ENCODE results near the gene CHRDL2.
A peak's percentile ranks its signal among the peaks of the same experiment; 100 is the strongest.
"Not testable (repeated sequence)": the region's sequence is repeated elsewhere in the genome, so short reads cannot be mapped to it uniquely, and the experiment has no call there.

CHRDL2 gene

GRCh38 chr11:74754507-74755252, 23.5 kb upstream of the CHRDL2 start:
- ATAC-seq, result peak; percentile 89
- TF ChIP-seq, protein P1, sequence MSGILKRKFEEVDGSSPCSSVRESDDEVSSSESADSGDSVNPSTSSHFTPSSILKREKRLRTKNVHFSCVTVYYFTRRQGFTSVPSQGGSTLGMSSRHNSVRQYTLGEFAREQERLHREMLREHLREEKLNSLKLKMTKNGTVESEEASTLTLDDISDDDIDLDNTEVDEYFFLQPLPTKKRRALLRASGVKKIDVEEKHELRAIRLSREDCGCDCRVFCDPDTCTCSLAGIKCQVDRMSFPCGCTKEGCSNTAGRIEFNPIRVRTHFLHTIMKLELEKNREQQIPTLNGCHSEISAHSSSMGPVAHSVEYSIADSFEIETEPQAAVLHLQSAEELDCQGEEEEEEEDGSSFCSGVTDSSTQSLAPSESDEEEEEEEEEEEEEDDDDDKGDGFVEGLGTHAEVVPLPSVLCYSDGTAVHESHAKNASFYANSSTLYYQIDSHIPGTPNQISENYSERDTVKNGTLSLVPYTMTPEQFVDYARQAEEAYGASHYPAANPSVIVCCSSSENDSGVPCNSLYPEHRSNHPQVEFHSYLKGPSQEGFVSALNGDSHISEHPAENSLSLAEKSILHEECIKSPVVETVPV (CRISPR knock-in tag; IDR thresholded peaks at IDR 0.05), result no peak
- TF ChIP-seq ISL1 (CRISPR knock-in tag; IDR thresholded peaks at IDR 0.05), result peak; percentile 77
- TF ChIP-seq, protein P2, sequence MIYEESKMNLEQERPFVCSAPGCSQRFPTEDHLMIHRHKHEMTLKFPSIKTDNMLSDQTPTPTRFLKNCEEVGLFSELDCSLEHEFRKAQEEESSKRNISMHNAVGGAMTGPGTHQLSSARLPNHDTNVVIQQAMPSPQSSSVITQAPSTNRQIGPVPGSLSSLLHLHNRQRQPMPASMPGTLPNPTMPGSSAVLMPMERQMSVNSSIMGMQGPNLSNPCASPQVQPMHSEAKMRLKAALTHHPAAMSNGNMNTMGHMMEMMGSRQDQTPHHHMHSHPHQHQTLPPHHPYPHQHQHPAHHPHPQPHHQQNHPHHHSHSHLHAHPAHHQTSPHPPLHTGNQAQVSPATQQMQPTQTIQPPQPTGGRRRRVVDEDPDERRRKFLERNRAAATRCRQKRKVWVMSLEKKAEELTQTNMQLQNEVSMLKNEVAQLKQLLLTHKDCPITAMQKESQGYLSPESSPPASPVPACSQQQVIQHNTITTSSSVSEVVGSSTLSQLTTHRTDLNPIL (CRISPR knock-in tag; IDR thresholded peaks at IDR 0.05; ENCODE audit: low read depth), result 0 out of 2 replicates have a peak, but pooled peaks have one; percentile 15

GRCh38 chr11:74751303-74751702, 20.1 kb upstream of the CHRDL2 start:
- TF ChIP-seq BACH2 (CRISPR knock-in tag; IDR thresholded peaks at IDR 0.05; ENCODE audit: borderline replicate concordance) (no peak), GLIS3 (CRISPR knock-in tag; IDR thresholded peaks at IDR 0.05) (no peak), PPARA (CRISPR knock-in tag; IDR thresholded peaks at IDR 0.05; ENCODE audit: borderline replicate concordance) (no peak), OSR1 (CRISPR knock-in tag; IDR thresholded peaks at IDR 0.05) (no peak), ZNF8 (CRISPR knock-in tag; IDR thresholded peaks at IDR 0.05) (no peak), ARNTL (CRISPR knock-in tag; IDR thresholded peaks at IDR 0.05; ENCODE audit: borderline replicate concordance, low read depth) (no peak), POU6F1 (CRISPR knock-in tag; IDR thresholded peaks at IDR 0.05; ENCODE audit: borderline replicate concordance, low read depth) (no peak), SNAI2 (CRISPR knock-in tag; IDR thresholded peaks at IDR 0.05) (no peak), ISL1 (CRISPR knock-in tag; IDR thresholded peaks at IDR 0.05) (no peak), ZFP3 (CRISPR knock-in tag; IDR thresholded peaks at IDR 0.05) (no peak), TCF4 (CRISPR knock-in tag; IDR thresholded peaks at IDR 0.05; ENCODE audit: borderline replicate concordance) (no peak), CSDC2 (CRISPR knock-in tag; IDR thresholded peaks at IDR 0.05) (no peak), ZNF565 (CRISPR knock-in tag; conservative IDR thresholded peaks at IDR 0.05; ENCODE audit: low read depth) (no peak)
- TF ChIP-seq, protein P1 (CRISPR knock-in tag; IDR thresholded peaks at IDR 0.05), result no peak
- TF ChIP-seq, protein P3, sequence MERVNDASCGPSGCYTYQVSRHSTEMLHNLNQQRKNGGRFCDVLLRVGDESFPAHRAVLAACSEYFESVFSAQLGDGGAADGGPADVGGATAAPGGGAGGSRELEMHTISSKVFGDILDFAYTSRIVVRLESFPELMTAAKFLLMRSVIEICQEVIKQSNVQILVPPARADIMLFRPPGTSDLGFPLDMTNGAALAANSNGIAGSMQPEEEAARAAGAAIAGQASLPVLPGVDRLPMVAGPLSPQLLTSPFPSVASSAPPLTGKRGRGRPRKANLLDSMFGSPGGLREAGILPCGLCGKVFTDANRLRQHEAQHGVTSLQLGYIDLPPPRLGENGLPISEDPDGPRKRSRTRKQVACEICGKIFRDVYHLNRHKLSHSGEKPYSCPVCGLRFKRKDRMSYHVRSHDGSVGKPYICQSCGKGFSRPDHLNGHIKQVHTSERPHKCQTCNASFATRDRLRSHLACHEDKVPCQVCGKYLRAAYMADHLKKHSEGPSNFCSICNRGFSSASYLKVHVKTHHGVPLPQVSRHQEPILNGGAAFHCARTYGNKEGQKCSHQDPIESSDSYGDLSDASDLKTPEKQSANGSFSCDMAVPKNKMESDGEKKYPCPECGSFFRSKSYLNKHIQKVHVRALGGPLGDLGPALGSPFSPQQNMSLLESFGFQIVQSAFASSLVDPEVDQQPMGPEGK (CRISPR knock-in tag; IDR thresholded peaks at IDR 0.05; ENCODE audit: borderline replicate concordance), result no peak
- TF ChIP-seq, protein P2 (CRISPR knock-in tag; IDR thresholded peaks at IDR 0.05; ENCODE audit: low read depth), result no peak
- no peak for ATAC-seq

DNA sequence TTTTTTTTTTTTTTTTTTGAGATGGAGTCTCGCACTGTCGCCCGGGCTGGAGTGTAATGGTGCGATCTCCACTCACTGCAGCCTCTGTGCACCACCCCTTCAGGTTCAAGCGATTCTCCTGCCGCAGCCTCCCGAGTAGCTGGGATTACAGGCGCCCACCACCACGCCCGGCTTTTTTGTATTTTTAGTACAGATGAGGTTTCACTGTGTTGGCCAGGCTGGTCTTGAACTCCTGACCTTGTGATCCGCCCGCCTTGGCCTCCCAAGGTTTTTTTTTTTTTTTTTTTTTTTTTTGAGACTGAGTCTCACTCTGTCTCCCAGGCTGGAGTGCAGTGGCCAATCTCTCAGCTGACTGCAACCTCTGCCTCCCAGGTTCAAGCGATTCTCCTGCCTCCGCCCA, 19.4 kb upstream of the CHRDL2 start:
- not testable (repeated sequence) for ATAC-seq

DNA sequence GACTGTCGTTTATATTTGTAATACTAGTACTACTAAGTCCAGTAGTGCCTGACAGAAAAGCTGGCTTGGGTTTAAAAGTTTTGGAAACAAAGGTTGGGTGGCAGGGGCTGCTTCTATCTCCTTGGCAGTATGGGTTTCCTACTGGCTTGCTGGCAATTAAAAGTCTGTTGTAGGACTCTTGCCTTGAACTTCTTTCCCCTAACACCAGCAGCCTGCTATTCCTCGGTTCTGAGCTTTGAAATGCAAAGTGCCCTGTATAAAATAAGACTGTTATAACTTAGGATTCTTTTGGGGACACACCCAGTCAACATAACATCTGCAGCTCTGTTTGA, 18.7 kb upstream of the CHRDL2 start:
- ATAC-seq, result no peak
- TF ChIP-seq ESRRG (CRISPR knock-in tag; IDR thresholded peaks at IDR 0.05), result no peak
- no peak for TF ChIP-seq PPARA (CRISPR knock-in tag; IDR thresholded peaks at IDR 0.05; ENCODE audit: borderline replicate concordance)
- TF ChIP-seq ZFP3 (CRISPR knock-in tag; IDR thresholded peaks at IDR 0.05), result no peak
- no peak for TF ChIP-seq TCF4 (CRISPR knock-in tag; IDR thresholded peaks at IDR 0.05; ENCODE audit: borderline replicate concordance)
- no peak for TF ChIP-seq GLIS3 (CRISPR knock-in tag; IDR thresholded peaks at IDR 0.05)
- no peak for TF ChIP-seq ZNF565 (CRISPR knock-in tag; conservative IDR thresholded peaks at IDR 0.05; ENCODE audit: low read depth)
- no peak for TF ChIP-seq ZFP30 (CRISPR knock-in tag; IDR thresholded peaks at IDR 0.05)
- no peak for TF ChIP-seq POU6F1 (CRISPR knock-in tag; IDR thresholded peaks at IDR 0.05; ENCODE audit: borderline replicate concordance, low read depth)
- TF ChIP-seq ARNTL (CRISPR knock-in tag; IDR thresholded peaks at IDR 0.05; ENCODE audit: borderline replicate concordance, low read depth), result no peak
- TF ChIP-seq ZNF8 (CRISPR knock-in tag; IDR thresholded peaks at IDR 0.05), result no peak
- TF ChIP-seq, protein P1 (CRISPR knock-in tag; IDR thresholded peaks at IDR 0.05), result no peak

All from SK-N-SH treated with all-trans-retinoic acid at 6 μM for 48 hours (cell line).